Islet of Langerhans (tissue), 1 donor: ENCODE measurements around the gene AMFR.
"Not testable (repeated sequence)": the region's sequence is repeated elsewhere in the genome, so short reads cannot be mapped to it uniquely, and the experiment has no call there.

Experiments
- FAIRE-seq: peaks from one replicate; lab custom pipeline; 2011; peaks lifted over from hg19 to GRCh38; lab: Jason Lieb, UNC

Gene AMFR

GRCh38 chr16:56387396-56387795, 37.9 kb downstream of the AMFR start:
- FAIRE-seq = no peak

- no peak for FAIRE-seq
Observed at GRCh38 chr16:56384074-56384721, 41.1 kb downstream of the AMFR start.

DNA sequence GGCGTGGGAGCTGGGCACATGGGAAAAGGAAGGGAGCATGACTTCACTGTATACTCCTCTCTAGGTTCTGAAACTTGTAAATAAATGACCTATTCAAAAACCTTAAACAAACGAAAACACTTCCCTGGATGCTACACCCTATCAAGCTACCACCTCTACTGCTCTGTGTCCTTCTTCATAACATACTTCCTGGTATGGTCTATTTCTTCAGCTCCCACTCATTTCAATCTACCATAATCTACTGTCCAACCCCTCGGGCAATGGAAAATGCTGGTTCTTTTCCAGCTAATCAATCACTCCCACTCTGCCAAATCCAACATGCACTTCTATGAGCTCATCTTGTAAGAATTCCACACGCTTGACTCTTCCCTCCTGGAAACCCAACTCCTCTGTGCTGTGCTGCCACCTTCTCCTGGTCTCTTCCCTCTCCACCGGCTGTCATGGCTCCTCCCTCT, 42.4 kb downstream of the AMFR start:
- no peak for FAIRE-seq

GRCh38 chr16:56382459-56382858, 42.9 kb downstream of the AMFR start:
- no peak for FAIRE-seq

DNA sequence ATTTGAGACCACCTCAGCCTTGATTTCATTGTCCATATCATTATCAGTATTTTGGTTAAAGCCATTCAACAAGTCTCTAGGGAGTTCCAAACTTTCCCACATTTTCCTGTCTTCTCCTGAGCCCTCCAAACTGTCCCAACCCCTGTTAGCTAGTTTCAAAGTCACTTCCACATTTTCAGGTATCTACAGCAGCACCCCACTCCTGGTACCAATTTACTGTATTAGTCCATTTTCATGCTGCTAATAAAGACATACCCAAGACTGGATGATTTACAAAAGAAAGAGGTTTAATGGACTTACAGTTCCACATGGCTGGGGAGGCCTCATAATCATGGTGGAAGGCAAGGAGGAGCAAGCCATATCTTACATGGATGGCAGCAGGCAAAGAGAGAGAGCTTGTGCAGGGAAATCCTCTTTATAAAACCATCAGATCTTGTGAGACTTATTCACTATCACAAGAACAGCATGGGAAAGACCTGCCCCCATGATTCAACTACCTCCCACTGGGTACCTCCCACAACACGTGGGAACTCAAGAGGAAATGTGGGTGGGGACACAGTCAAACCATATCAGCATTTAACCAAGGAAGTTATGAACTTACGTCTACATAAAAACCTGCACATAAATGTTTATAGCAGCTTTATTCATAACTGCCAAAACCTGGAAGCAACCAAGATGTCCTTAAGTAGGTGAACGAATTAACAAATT, 44.4 kb downstream of the AMFR start:
- not testable (repeated sequence) for FAIRE-seq

DNA sequence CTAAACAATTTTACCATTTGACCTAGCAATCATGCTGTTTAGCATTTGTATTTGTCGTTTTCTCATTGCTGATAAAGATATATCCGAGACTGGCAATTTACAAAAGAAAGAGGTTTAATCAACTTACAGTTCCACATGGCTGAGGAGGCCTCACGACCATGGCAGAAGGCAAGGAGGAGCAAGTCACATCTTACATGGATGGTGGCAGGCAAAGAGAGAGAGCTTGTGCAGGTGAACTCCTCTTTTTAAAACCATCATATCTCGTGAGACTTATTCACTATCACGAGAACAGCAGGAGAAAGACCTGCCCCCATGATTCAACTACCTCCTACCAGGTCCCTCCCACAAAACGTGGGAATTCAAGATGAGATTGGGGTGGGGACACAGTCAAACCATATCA, 46.3 kb downstream of the AMFR start:
- not testable (repeated sequence) for FAIRE-seq

DNA sequence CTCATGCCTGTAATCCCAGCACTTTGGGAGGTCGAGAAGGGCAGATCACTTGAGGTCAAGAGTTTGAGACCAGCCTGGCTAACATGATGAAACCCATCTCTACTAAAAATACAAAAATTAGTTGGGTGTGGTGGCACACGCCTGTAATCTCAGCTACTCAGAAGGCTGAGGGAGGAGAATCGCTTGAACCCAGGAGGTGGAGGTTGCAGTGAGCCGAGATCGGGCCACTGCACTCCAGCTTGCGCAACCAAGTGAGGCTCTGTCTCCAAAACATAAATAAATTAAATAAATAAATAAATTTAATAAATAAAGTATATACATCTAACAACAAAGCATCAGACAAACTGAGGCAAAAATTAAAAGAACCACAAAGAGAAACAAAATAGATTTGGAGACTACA, 49.6 kb downstream of the AMFR start:
- not testable (repeated sequence) for FAIRE-seq

DNA sequence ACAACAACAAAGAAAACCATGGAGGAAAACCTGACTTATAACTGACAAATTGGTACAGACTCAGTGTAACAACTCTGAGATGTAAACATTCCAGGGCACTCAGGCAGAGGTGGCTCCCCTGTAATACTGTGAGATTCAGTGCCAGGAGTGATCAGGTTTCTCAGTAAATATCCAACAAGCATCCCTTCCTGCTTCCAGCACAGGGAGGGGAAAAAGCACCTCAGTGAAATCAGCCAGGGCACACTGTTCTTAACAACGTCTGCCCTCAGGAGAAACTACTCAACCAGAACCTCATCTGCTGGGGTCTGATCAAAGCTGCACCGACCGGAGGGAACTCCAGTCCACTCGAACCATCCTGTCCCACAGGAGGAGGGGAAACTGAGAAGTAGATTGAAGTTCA, 52.3 kb downstream of the AMFR start:
- no peak for FAIRE-seq

GRCh38 chr16:56372013-56372634, 53.2 kb downstream of the AMFR start:
- no peak for FAIRE-seq

DNA sequence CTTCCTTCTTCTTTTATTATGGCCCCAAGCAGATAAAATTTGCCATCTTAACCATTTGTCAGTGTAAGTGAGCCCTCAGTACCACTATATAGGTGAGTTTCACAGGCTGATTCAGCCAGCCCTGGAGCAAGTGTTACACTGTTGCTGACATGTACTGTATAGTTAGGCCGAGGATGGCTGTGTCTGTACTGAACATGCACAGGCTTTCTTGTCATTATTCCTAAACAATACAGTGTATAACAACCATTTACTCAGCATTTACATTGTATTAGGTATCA, 53.7 kb downstream of the AMFR start:
- no peak for FAIRE-seq

DNA sequence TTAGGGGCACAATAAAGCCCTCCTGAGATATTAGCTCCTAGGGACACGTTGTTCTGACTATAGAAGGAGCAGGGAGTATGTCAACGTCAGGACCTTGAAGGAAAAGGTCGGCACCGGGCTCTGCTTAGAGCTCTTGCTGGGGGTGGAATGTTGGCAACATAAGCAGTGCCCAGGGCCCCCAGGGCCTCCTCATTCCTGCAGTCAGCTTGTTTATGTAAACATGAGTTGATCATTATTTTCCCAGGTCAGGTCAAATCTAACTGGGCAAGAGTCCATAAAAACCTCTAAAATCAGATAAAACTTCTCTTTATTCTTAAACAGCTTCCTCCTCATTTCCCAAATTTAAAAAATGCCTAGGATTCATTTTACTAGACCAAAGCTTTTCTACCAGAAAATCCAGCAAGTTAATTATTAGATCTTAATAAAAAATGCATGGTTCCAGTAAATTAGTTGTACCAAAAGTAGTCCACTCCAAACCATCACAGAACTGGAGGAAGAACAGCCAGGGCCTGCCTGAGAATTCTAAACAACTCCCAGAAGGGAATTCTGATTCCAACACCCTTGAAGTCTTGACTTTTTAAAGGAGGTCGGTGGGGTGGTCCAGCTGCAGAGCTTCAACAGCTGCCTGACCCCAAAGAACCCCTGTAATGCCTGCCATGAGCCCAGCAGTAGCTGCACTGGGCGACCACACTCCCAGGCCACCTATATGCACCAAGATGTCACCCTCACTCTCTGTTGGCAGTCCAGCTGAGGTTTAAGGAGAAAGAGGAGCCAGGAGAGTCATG, 54.3 kb downstream of the AMFR start:
- peak; percentile 24 for FAIRE-seq

DNA sequence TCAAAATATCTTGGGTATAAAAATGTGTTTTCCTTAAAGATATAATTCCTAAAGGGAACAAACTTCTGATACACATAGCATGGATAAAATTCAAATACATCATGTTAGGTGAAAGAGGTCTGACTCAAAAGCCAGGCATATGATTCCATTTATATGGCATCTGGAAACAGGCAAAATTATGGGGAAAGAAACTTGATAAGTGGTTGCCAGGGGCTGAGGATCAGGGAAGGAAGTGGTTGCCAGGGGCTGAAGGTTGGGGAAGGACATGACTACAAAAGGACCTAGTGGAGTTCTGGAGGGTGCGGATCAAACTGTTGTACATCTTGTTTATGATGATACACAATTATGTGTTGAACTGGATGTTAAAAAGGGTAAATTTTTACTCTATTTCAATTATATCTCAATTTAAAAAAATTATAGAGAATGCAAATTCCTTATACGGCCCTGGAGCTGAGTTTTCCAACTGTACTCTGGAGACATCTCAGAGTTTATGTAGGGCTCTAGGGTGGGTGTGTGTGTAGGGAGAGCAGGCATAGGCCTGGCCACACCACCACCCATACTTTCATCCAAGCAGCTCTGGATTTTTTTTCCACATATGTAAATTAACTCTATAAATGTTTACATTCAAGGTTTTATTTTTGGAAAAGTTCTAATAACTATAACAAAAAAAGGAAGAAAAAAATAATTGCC, 55.0 kb downstream of the AMFR start:
- no peak for FAIRE-seq

DNA sequence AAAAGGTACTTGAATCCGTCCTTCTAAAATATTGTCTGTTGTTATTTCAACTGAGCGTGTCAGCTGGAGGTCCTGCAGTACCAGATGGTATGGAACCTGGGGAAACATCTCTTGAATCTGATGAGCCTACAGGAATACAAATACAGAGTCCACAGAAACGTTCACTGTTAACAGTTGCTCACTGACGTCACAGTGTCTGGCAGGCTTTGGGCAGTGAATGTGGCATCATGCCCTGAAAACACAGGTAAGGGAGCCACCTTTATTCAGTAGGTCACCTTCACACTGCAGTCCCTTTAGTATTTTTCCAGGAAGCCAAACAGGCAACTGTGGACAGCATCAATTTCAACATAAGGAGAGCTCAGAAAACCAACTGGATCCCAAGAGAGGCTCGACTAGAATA, 56.1 kb downstream of the AMFR start:
- peak; percentile 96 for FAIRE-seq

- no peak for FAIRE-seq
Observed at GRCh38 chr16:56368545-56368944, 56.8 kb downstream of the AMFR start.

- FAIRE-seq = no peak
Observed at GRCh38 chr16:56367764-56368163, 57.6 kb downstream of the AMFR start.

DNA sequence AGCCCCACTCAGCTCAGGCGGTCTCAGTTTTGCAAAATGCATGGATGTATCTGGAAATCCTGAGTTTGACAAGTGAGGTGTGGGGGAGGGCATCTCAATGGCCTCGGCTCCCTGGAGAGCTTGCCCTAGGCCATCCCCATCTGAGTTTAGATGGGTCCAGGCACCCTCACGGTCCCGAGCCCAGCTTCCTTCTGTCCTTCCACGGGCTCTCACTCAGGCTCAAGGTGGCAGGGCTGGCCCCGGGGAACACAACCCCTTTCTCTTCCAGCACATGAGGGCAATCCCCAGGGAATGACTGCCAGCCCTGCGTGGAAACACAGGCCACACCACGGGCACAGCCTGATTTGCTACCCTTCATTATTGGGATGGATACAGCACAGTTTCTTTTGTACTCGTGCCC, 58.4 kb downstream of the AMFR start:
- FAIRE-seq = no peak

DNA sequence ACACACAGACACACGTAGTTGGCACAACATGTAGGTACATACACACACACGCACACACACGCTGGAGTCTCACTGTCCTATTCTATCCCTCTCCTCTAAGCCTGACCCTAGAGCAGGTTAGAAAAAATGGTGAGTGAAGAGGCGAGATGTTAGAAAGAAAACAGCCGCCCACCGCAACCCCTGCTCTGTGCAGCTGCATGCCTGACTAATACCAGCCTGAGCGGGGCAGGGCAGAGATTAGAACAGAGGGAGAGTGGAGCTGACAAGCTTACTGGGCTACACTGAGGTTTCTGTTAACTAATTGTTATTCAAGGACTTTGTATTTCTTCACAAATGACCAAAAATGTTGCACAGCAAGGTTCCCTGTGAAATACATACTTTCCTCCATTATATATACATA, 59.8 kb downstream of the AMFR start:
- FAIRE-seq = no peak

GRCh38 chr16:56364865-56365264, 60.5 kb downstream of the AMFR start:
- FAIRE-seq = no peak

DNA sequence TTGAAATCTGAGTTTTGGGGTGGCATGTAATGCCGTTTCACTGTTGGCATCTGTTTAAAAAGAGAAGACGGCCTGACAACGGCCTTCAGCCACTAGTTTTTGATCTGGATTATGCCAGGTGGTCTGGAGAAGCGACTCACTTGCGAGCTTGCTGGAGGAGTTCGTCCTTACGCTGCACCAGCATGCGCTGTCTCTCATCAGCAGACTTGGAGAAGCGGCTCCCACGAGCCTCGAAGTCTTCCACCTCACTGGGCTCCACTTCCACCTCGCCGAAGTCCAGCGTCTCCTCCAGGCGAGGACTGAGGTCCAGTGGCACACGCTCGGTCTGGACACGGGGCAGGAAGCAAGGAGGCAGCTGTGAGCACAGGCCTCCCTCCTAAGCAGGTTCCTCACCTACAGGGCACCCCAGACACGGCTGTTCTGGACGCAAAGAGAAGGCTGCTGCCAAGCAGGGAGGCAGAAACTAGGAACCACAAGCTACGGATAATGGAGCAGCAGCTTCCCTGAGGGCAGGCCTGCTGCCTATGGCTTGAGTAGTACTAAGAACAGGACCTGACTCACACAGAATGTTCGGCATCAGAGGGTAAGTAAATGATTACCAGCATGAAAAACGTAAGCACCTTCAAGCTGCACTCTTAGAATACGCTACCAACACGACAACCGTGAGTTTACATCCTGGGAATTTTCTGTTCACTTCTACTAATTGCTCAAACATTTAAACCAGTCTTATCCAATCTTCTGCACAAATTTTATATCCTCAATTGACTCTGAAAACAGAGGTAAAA, 61.4 kb downstream of the AMFR start:
- no peak for FAIRE-seq

- FAIRE-seq = no peak
Observed at GRCh38 chr16:56363181-56363716, 62.1 kb downstream of the AMFR start.

DNA sequence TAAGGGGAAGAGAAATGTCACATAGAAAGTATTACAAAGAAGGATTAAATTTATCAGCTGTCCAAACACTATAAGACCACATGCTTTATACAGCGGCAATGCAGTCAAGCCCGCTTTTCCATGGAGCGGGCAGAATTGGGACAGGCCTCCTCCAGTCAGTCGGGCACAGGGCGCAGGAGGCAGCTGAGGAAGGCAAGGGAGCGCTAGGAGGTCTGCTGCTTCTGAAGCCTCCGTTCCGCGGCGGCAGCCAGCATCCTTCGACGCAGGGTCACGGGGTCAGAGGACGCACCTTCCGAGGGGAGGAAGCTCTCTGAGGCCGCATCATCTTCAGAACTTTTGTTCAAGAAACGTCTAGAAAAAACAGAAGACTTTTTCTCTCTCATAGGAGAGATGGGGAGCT, 62.6 kb downstream of the AMFR start:
- FAIRE-seq = no peak
